Fibroblast of lung (primary cell): Measurements from ENCODE around the gene TLCD3B.
A peak's percentile ranks its signal among the peaks of the same experiment; 100 is the strongest.

ENCODE experiments used
- CTCF ChIP-seq, 2 donors: IDR thresholded peaks in 1 of 2; conservative IDR thresholded peaks in 1 of 2; 1 replicate in 1 of 2; 2 replicates in 1 of 2; pipeline ENCODE4 v1.5.1; 2011 to 2012; ENCODE audit warnings: low read length in 2 of 2, control low read depth in 1 of 2, inconsistent platforms in 1 of 2, low read depth in 1 of 2, mild to moderate bottlenecking in 1 of 2
- EZH2 ChIP-seq: IDR thresholded peaks from 2 replicates; pipeline ENCODE4 v1.5.1; 2012; ENCODE audit warnings: low read length, control low read depth, mild to moderate bottlenecking; ENCODE audit errors: missing control alignments

GRCh38 chr16:30010844-30011713 lies 20.0 kb downstream of the TLCD3B start, which contains the start of gene DOC2A:
- TF ChIP-seq CTCF (conservative IDR thresholded peaks at IDR 0.05 in 1 of 2, IDR thresholded peaks at IDR 0.05 in 1 of 2; ENCODE audit: low read depth in 1 of 2, low read length in 2 of 2): no peak
- TF ChIP-seq EZH2: peak; percentile 31
